ENCODE measurements around the gene USP26.

DNA sequence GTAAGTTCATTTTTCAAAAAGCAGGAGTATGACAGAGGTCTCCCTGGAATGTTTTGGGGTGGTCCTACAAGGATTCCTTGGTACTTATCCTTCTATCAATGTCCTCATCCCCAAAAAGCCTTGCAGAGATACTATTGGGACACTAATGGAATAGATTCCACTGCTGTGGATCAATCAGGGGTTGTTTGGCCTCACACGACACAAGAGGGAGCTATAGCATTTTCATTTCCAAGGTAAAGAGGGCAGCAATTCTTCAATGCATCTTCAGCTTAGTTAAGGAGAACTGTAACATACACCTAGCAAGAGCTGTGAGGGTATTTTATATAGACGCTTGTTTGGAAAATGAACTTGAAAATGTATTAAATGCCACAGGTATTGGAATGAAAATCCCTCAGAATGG, 50.9 kb downstream of the USP26 start:
- TF ChIP-seq YY1 (IDR thresholded peaks at IDR 0.05; ENCODE audit: low read depth), result no peak
- TF ChIP-seq FOXM1 (IDR thresholded peaks at IDR 0.05; ENCODE audit: borderline replicate concordance, low read depth), result no peak
- peak; percentile 63 for TF ChIP-seq RAD21 (IDR thresholded peaks at IDR 0.05; ENCODE audit: low read depth)
